ENCODE measurements around the gene CHTF18.
"Not testable (repeated sequence)": the region's sequence is repeated elsewhere in the genome, so short reads cannot be mapped to it uniquely, and the experiment has no call there.

DNA sequence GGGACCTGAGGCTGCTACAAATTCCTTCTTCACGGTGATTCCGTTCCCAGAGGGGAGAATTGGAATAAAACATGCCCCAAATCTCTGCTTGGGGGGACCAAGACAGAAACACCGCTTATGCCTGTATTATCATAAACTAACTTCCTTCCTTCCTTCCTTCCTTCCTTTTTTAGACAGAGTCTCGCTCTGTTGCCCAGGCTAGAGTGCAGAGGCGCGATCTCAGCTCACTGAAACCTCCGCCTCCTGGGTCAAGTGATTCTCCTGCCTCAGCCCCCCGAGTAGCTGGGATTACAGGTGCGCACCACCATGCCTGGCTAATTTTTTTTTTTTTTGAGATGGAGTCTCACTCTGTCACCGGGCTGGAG lies 31.6 kb downstream of the CHTF18 start:
- TF ChIP-seq, protein P1, sequence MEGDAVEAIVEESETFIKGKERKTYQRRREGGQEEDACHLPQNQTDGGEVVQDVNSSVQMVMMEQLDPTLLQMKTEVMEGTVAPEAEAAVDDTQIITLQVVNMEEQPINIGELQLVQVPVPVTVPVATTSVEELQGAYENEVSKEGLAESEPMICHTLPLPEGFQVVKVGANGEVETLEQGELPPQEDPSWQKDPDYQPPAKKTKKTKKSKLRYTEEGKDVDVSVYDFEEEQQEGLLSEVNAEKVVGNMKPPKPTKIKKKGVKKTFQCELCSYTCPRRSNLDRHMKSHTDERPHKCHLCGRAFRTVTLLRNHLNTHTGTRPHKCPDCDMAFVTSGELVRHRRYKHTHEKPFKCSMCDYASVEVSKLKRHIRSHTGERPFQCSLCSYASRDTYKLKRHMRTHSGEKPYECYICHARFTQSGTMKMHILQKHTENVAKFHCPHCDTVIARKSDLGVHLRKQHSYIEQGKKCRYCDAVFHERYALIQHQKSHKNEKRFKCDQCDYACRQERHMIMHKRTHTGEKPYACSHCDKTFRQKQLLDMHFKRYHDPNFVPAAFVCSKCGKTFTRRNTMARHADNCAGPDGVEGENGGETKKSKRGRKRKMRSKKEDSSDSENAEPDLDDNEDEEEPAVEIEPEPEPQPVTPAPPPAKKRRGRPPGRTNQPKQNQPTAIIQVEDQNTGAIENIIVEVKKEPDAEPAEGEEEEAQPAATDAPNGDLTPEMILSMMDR (IDR thresholded peaks at IDR 0.05; ENCODE audit: insufficient read depth, low read depth, low read length): not testable (repeated sequence)
- TF ChIP-seq EZH2 (IDR thresholded peaks at IDR 0.05; ENCODE audit: insufficient read depth, low read length): not testable (repeated sequence)
